GM12878 (cell line): ENCODE results near the gene MOCS1.

Experiments
- SUPT20H ChIP-seq: IDR thresholded peaks from 2 replicates; pipeline ENCODE4 v1.6.1; 2011; ENCODE audit warnings: low read depth, mild to moderate bottlenecking, low read length, moderate library complexity, borderline replicate concordance; ENCODE audit not compliant: control insufficient read depth
- ZNF274 ChIP-seq: IDR thresholded peaks from one replicate; pipeline ENCODE4 v1.8.0; 2011; ENCODE audit not compliant: insufficient read length, insufficient read depth
- TF ChIP-seq, protein P1 (sequence below), 3 experiments: IDR thresholded peaks in 2 of 3; conservative IDR thresholded peaks in 1 of 3; 2 replicates each; pipeline ENCODE4 v1.5.1; 2011; ENCODE audit warnings: low read depth in 3 of 3, low read length in 3 of 3, mild to moderate bottlenecking in 3 of 3, control low read depth in 2 of 3, moderate library complexity in 2 of 3, inconsistent platforms in 1 of 3, mixed read lengths in 1 of 3; ENCODE audit not compliant: control insufficient read depth in 2 of 3, insufficient read depth in 1 of 3; ENCODE audit errors: extremely low read depth in 1 of 3

DNA sequence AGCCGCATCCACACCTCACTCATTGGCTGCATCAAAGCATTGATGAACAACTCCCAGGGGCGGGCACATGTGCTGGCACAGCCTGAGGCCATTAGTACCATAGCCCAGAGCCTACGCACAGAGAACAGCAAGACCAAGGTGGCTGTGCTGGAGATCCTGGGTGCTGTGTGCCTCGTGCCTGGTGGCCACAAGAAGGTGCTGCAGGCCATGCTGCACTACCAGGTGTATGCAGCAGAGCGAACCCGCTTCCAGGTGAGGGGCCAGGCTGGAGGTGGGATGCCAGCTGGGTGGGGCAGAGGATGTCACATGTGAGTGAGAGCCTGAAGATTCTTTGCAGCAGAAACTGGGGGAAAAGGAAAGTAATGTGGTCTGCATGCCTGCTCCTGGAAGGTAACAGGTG, 66.7 kb downstream of the MOCS1 start:
- TF ChIP-seq, protein P1, sequence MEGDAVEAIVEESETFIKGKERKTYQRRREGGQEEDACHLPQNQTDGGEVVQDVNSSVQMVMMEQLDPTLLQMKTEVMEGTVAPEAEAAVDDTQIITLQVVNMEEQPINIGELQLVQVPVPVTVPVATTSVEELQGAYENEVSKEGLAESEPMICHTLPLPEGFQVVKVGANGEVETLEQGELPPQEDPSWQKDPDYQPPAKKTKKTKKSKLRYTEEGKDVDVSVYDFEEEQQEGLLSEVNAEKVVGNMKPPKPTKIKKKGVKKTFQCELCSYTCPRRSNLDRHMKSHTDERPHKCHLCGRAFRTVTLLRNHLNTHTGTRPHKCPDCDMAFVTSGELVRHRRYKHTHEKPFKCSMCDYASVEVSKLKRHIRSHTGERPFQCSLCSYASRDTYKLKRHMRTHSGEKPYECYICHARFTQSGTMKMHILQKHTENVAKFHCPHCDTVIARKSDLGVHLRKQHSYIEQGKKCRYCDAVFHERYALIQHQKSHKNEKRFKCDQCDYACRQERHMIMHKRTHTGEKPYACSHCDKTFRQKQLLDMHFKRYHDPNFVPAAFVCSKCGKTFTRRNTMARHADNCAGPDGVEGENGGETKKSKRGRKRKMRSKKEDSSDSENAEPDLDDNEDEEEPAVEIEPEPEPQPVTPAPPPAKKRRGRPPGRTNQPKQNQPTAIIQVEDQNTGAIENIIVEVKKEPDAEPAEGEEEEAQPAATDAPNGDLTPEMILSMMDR (IDR thresholded peaks at IDR 0.05 in 2 of 3, conservative IDR thresholded peaks at IDR 0.05 in 1 of 3; ENCODE audit: control insufficient read depth in 2 of 3, extremely low read depth in 1 of 3, insufficient read depth in 1 of 3, low read depth in 3 of 3, low read length in 3 of 3): 0 out of 6 replicates have a peak, but pooled peaks of 2 of the 3 experiments have one; percentile 5 to 10
- TF ChIP-seq ZNF274: no peak
- TF ChIP-seq SUPT20H: no peak
